GM18498 (cell line): ENCODE measurements around the gene MYRF.

Experiments used
- ATAC-seq: cut with Tn5 transposase; IDR thresholded peaks from one replicate; pipeline ENCODE4 v1.9.1; 2021; ENCODE audit warnings: mild to moderate bottlenecking, moderate library complexity; ENCODE audit not compliant: unreplicated experiment

The MYRF gene

GRCh38 chr11:61738776-61739175 lies 13.7 kb upstream of the MYRF start:
- no peak for ATAC-seq

- ATAC-seq: no peak
Measured at GRCh38 chr11:61739413-61739812, 13.0 kb upstream of the MYRF start.

GRCh38 chr11:61739966-61740365 lies 12.5 kb upstream of the MYRF start:
- ATAC-seq: no peak

- ATAC-seq: no peak
Measured at GRCh38 chr11:61742391-61742790, 10.0 kb upstream of the MYRF start.

- no peak for ATAC-seq
Measured at GRCh38 chr11:61743486-61744095, 8.8 kb upstream of the MYRF start.

GRCh38 chr11:61744181-61744580 lies 8.3 kb upstream of the MYRF start:
- no peak for ATAC-seq

- ATAC-seq: no peak
Measured at GRCh38 chr11:61744609-61745156, 7.8 kb upstream of the MYRF start.

GRCh38 chr11:61745781-61746441 lies 6.5 kb upstream of the MYRF start:
- no peak for ATAC-seq

GRCh38 chr11:61746442-61747191 lies 5.8 kb upstream of the MYRF start:
- no peak for ATAC-seq

GRCh38 chr11:61747192-61747966 lies 5.1 kb upstream of the MYRF start:
- no peak for ATAC-seq

GRCh38 chr11:61747967-61748285 lies 4.5 kb upstream of the MYRF start:
- no peak for ATAC-seq

GRCh38 chr11:61749591-61750217 lies 2.7 kb upstream of the MYRF start:
- ATAC-seq: no peak

- no peak for ATAC-seq
Measured at GRCh38 chr11:61750631-61751273, 1.7 kb upstream of the MYRF start.

- ATAC-seq: no peak
Measured at GRCh38 chr11:61751384-61751783, 1.1 kb upstream of the MYRF start.

GRCh38 chr11:61752925-61753521 lies 587 bp downstream of the MYRF start:
- no peak for ATAC-seq

GRCh38 chr11:61753672-61754071 lies 1.2 kb downstream of the MYRF start:
- ATAC-seq: no peak

- no peak for ATAC-seq
Measured at GRCh38 chr11:61754534-61755482, 2.4 kb downstream of the MYRF start.

- no peak for ATAC-seq
Measured at GRCh38 chr11:61756147-61756451, 3.7 kb downstream of the MYRF start.
